Measurements from ENCODE around the gene FAM53A.

FAM53A gene

DNA sequence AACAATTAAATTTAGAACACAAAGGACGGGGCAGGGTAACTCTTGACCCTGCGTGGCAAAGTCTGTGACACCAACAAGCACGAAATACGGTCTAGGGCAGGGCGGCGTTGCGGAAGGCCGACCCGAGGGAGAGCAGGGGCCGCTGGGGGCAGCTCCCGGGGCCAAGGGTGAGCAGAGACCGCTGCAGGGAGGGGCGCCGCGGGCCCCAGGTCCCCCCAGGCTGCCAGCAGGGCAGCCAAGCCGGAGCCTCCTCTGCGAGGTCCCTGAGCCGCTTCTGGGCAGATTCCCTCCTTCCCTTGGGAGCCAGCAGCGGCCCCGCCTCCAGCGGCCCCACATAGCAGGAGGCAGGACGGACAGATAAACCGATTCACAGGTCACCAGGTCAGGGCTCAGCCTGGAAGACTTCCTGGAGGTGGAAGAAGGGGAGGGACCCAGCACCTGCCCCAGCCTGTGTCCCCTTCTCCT is 90.2 kb downstream of the FAM53A start:
- Histone ChIP-seq H3K27ac (ENCODE audit: low read depth, low read length) (no peak overlapping the region), H2BK15ac (replicated peaks; ENCODE audit: low read depth) (no peak overlapping the region), H2AK5ac (ENCODE audit: low read length) (no peak overlapping the region), H4K5ac (ENCODE audit: low read length) (no peak overlapping the region), H3K23ac (ENCODE audit: low read length) (no peak overlapping the region), H3K79me2 (ENCODE audit: control insufficient read depth, insufficient read depth, low read length) (no peaks in the 10 kb centered on the region), H3K79me1 (ENCODE audit: low read length) (no peaks in the 10 kb centered on the region), H3K27me3 (ENCODE audit: insufficient read depth, low read length, poor library complexity) (no peaks in the 10 kb centered on the region), H3K36me3 (ENCODE audit: control insufficient read depth, insufficient read depth, low read length) (no peaks in the 10 kb centered on the region), H3K9ac (ENCODE audit: low read length) (no peak overlapping the region), H3K4me1 (ENCODE audit: control insufficient read depth, low read depth, low read length) (no peaks in the 10 kb centered on the region), H3K4me3 (ENCODE audit: low read length) (no peak overlapping the region), H4K8ac (ENCODE audit: low read depth, low read length) (no peak overlapping the region), H2BK5ac (ENCODE audit: low read length) (no peak overlapping the region), H3K4me2 (ENCODE audit: low read length) (no peak overlapping the region), H3K18ac (ENCODE audit: low read length) (no peak overlapping the region), H2BK120ac (ENCODE audit: low read depth, low read length) (no peak overlapping the region), H3K56ac (ENCODE audit: low read length) (no peak overlapping the region), H3K4ac (ENCODE audit: low read depth, low read length) (no peak overlapping the region)
- no peak for DNase-seq
- WGBS (ENCODE audit: extremely low coverage, insufficient coverage, low lambda C conversion rate): no CpG with 5 or more reads among the region's 23 CpGs

- no peak for DNase-seq
- H2BK120ac ChIP-seq (ENCODE audit: low read depth, low read length): no peak overlapping the region
Measured at GRCh38 chr4:1593458-1593857, 90.7 kb downstream of the FAM53A start.

DNA sequence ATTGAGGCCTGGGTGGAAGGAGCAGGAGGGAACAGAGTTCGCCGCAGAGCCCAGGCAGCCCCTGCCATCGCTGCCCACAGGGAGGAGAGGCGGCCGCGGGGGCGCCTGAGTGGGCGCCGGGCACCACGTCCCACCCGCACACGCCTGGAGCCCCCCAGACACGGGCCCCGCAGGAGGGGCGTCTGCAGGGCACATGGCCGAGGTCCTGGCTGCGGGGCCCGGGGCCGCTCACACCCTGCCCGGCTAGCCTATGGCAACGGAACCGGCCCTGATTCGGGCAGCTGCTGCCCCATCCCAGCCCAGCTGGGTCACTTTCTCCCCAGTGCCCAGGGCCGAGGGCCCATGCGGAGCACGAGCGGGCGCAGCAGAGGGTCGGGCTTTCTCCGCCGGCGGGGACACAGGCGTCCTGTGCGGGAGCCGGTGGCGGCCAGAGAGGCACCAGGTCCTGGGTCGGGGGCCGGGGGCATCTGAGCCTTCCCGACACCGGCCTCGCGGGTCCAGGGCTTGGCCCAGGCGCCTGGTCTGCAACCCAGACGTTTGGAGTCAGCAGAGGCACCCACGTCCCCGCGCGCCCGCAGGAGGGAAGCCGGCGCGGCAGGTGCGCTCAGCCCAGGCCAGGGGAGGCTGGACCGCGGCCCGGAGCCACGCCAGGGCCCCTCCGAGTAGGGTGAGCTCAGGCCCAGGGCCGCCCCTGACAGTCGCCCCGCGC is 91.2 kb downstream of the FAM53A start:
- no peak overlapping the region for H4K5ac ChIP-seq (ENCODE audit: low read length)
- H3K4ac ChIP-seq (ENCODE audit: low read depth, low read length): no peak overlapping the region
- H3K9ac ChIP-seq (ENCODE audit: low read length): no peak overlapping the region
- H2BK15ac ChIP-seq (replicated peaks; ENCODE audit: low read depth): no peak overlapping the region
- no peak overlapping the region for H4K8ac ChIP-seq (ENCODE audit: low read depth, low read length)
- H3K56ac ChIP-seq (ENCODE audit: low read length): no peak overlapping the region
- H2BK5ac ChIP-seq (ENCODE audit: low read length): no peak overlapping the region
- DNase-seq: no peak
- H3K4me2 ChIP-seq (ENCODE audit: low read length): no peak overlapping the region
- no peaks in the 10 kb centered on the region for H3K4me1 ChIP-seq (ENCODE audit: control insufficient read depth, low read depth, low read length)
- no peaks in the 10 kb centered on the region for H3K36me3 ChIP-seq (ENCODE audit: control insufficient read depth, insufficient read depth, low read length)
- no peaks in the 10 kb centered on the region for H3K79me1 ChIP-seq (ENCODE audit: low read length)
- no peak overlapping the region for H3K23ac ChIP-seq (ENCODE audit: low read length)
- H2AK5ac ChIP-seq (ENCODE audit: low read length): no peak overlapping the region
- WGBS (ENCODE audit: extremely low coverage, insufficient coverage, low lambda C conversion rate): no CpG with 5 or more reads among the region's 62 CpGs
- no peaks in the 10 kb centered on the region for H3K79me2 ChIP-seq (ENCODE audit: control insufficient read depth, insufficient read depth, low read length)
- H3K27me3 ChIP-seq (ENCODE audit: insufficient read depth, low read length, poor library complexity): no peaks in the 10 kb centered on the region
- H3K18ac ChIP-seq (ENCODE audit: low read length): no peak overlapping the region
- H2BK120ac ChIP-seq (ENCODE audit: low read depth, low read length): no peak overlapping the region
- no peak overlapping the region for H3K4me3 ChIP-seq (ENCODE audit: low read length)
- H3K27ac ChIP-seq (ENCODE audit: low read depth, low read length): no peak overlapping the region

More at GRCh38 chr4:1593458-1593857, 90.7 kb downstream of the FAM53A start:
- no peak overlapping the region for H4K5ac ChIP-seq (ENCODE audit: low read length)
- no peak overlapping the region for H3K56ac ChIP-seq (ENCODE audit: low read length)
- no peak overlapping the region for H4K8ac ChIP-seq (ENCODE audit: low read depth, low read length)
- H3K27me3 ChIP-seq (ENCODE audit: insufficient read depth, low read length, poor library complexity): no peaks in the 10 kb centered on the region
- H3K18ac ChIP-seq (ENCODE audit: low read length): no peak overlapping the region
- no peaks in the 10 kb centered on the region for H3K36me3 ChIP-seq (ENCODE audit: control insufficient read depth, insufficient read depth, low read length)
- H3K23ac ChIP-seq (ENCODE audit: low read length): no peak overlapping the region
- H3K79me1 ChIP-seq (ENCODE audit: low read length): no peaks in the 10 kb centered on the region
- H2BK15ac ChIP-seq (replicated peaks; ENCODE audit: low read depth): no peak overlapping the region
- no peak overlapping the region for H3K9ac ChIP-seq (ENCODE audit: low read length)
- H3K4me3 ChIP-seq (ENCODE audit: low read length): no peak overlapping the region
- H3K4ac ChIP-seq (ENCODE audit: low read depth, low read length): no peak overlapping the region
- no peak overlapping the region for H2BK5ac ChIP-seq (ENCODE audit: low read length)
- WGBS (ENCODE audit: extremely low coverage, insufficient coverage, low lambda C conversion rate): no CpG with 5 or more reads among the region's 19 CpGs
- no peaks in the 10 kb centered on the region for H3K79me2 ChIP-seq (ENCODE audit: control insufficient read depth, insufficient read depth, low read length)
- H3K4me2 ChIP-seq (ENCODE audit: low read length): no peak overlapping the region
- no peak overlapping the region for H2AK5ac ChIP-seq (ENCODE audit: low read length)
- no peaks in the 10 kb centered on the region for H3K4me1 ChIP-seq (ENCODE audit: control insufficient read depth, low read depth, low read length)
- no peak overlapping the region for H3K27ac ChIP-seq (ENCODE audit: low read depth, low read length)

DNA sequence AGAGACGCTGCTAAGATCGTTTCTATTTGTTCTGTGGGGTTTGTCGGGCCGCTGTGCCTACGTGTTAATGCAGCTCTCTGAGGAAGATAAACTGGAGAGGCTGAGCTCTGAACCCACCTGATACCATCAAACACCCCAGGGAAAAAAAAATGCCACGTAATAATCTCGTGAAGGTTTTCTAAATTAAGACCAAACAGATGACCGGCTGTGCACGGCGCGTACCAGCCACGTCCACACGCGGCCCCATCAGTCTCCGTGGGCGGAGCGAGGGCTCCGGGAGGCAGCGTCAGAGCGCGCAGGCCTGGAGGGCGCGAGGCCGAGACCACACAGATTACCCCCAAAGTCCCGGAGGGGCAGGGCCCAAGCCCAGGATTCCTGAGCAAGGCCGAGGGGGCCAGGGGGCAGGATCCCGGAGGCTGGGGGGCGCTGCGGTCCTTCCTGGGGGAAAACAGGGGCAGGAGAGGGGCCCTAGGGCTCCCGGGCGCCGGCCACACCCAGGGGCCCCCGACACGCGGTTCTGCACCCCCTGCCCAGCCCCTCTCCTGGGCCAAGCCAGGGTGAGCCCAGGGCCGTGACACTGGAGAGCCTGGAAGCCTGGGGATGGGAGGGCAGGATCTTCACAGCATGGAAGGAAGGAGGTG is 91.9 kb downstream of the FAM53A start:
- Histone ChIP-seq H3K4me3 (ENCODE audit: low read length) (no peak overlapping the region), H2BK120ac (ENCODE audit: low read depth, low read length) (no peak overlapping the region), H3K9ac (ENCODE audit: low read length) (no peak overlapping the region), H3K23ac (ENCODE audit: low read length) (no peak overlapping the region), H2BK15ac (replicated peaks; ENCODE audit: low read depth) (no peak overlapping the region), H3K36me3 (ENCODE audit: control insufficient read depth, insufficient read depth, low read length) (no peaks in the 10 kb centered on the region), H3K4ac (ENCODE audit: low read depth, low read length) (no peak overlapping the region), H3K4me2 (ENCODE audit: low read length) (no peak overlapping the region), H3K18ac (ENCODE audit: low read length) (no peak overlapping the region), H3K4me1 (ENCODE audit: control insufficient read depth, low read depth, low read length) (no peaks in the 10 kb centered on the region), H3K27me3 (ENCODE audit: insufficient read depth, low read length, poor library complexity) (no peaks in the 10 kb centered on the region), H4K5ac (ENCODE audit: low read length) (no peak overlapping the region), H2BK5ac (ENCODE audit: low read length) (no peak overlapping the region), H3K79me2 (ENCODE audit: control insufficient read depth, insufficient read depth, low read length) (no peaks in the 10 kb centered on the region), H3K79me1 (ENCODE audit: low read length) (no peaks in the 10 kb centered on the region), H3K27ac (ENCODE audit: low read depth, low read length) (no peak overlapping the region), H2AK5ac (ENCODE audit: low read length) (no peak overlapping the region), H4K8ac (ENCODE audit: low read depth, low read length) (no peak overlapping the region), H3K56ac (ENCODE audit: low read length) (no peak overlapping the region)
- no peak for DNase-seq
- WGBS (ENCODE audit: extremely low coverage, insufficient coverage, low lambda C conversion rate): no CpG with 5 or more reads among the region's 36 CpGs

- Histone ChIP-seq H3K79me1 (ENCODE audit: low read length) (no peaks in the 10 kb centered on the region), H4K8ac (ENCODE audit: low read depth, low read length) (no peak overlapping the region), H3K9ac (ENCODE audit: low read length) (no peak overlapping the region), H3K4ac (ENCODE audit: low read depth, low read length) (no peak overlapping the region), H3K23ac (ENCODE audit: low read length) (no peak overlapping the region), H3K27ac (ENCODE audit: low read depth, low read length) (no peak overlapping the region), H3K36me3 (ENCODE audit: control insufficient read depth, insufficient read depth, low read length) (no peaks in the 10 kb centered on the region), H4K5ac (ENCODE audit: low read length) (no peak overlapping the region), H2BK5ac (ENCODE audit: low read length) (no peak overlapping the region), H3K18ac (ENCODE audit: low read length) (no peak overlapping the region), H3K79me2 (ENCODE audit: control insufficient read depth, insufficient read depth, low read length) (no peaks in the 10 kb centered on the region), H3K4me2 (ENCODE audit: low read length) (no peak overlapping the region), H3K27me3 (ENCODE audit: insufficient read depth, low read length, poor library complexity) (no peaks in the 10 kb centered on the region), H3K4me3 (ENCODE audit: low read length) (no peak overlapping the region), H2BK120ac (ENCODE audit: low read depth, low read length) (no peak overlapping the region), H2AK5ac (ENCODE audit: low read length) (no peak overlapping the region), H3K4me1 (ENCODE audit: control insufficient read depth, low read depth, low read length) (no peaks in the 10 kb centered on the region), H3K56ac (ENCODE audit: low read length) (no peak overlapping the region), H2BK15ac (replicated peaks; ENCODE audit: low read depth) (no peak overlapping the region)
- DNase-seq: no peak
- no CpG with 5 or more reads among the region's 3 CpGs for WGBS (ENCODE audit: extremely low coverage, insufficient coverage, low lambda C conversion rate)
Measured at GRCh38 chr4:1591107-1591506, 93.0 kb downstream of the FAM53A start.

Measured in mesendoderm (in vitro differentiated cells).